Measurements from ENCODE around the gene PACSIN2. TPM values are rescaled to one million over a fixed set of nuclear protein-coding genes. Genes with fewer than 3 reads are reported as not detected.

PACSIN2 gene
- total and polyA plus RNA-seq, 10 of the 15 experiments (the other 5 are each of a cell fraction or from before 2014, with no cell fraction given): 0.93 to 78.7 (median 46.8) TPM

DNA sequence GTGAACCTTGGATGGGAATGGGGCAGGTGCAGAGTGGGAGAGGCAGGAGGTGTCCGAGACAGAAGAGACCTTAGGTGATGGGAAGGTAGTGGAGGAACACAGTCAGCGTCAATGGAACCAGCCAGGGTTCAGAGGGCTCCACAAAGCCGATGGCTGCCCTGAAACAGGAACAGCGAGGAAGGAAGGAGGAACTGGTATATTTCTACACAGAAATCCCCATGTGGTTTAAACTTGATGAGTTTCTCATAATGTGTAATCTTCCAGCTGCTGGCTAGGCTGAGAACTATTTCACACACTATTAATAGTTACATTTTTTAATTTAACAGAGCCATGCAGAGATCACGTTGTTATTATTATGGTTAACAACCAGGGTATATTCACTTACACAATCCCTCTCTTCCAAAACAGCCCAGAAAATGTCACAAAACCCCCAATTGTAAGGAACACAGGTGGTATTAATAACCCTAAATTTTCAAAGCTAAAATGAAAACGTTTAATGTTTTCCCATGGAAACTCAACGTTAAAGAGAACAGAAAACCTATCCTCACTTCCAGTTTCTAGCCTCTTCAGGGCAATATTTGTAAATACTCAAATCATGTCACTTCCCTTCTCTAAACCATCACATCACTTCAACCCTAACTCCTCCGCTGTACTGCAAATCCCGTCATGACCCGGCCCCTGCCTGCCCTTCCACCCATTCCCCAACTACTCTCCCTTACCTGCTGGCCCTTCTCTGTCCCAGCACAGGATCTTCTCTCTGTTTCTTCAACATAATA, 83.3 kb downstream of the PACSIN2 start:
- intact Hi-C loops (cut with micrococcal nuclease; ENCODE audit: unreplicated experiment): loop anchor here (2.0 to 5.0 kb wide), 3 partner anchors 35 to 81 kb away; no protein-coding TSS in a partner anchor
- Histone ChIP-seq H2AFZ (ENCODE audit: control insufficient read depth, low read depth, low read length) (no peak overlapping the region), H3K79me2 (ENCODE audit: control insufficient read depth, insufficient read depth, low read length) (peaks cover 85% of the 10 kb centered on the region)
- TF ChIP-seq SP1 (IDR thresholded peaks at IDR 0.05; ENCODE audit: low read depth, low read length) (peak; percentile 40), HSF1 (IDR thresholded peaks at IDR 0.05; ENCODE audit: low read depth, low read length) (no peak), POLR2AphosphoS5 (IDR thresholded peaks at IDR 0.05; ENCODE audit: low read length) (peak; percentile 84), ZNF622 (IDR thresholded peaks at IDR 0.05) (no peak), CBX3 (IDR thresholded peaks at IDR 0.05; ENCODE audit: borderline replicate concordance, low read depth) (no peak), RELA (IDR thresholded peaks at IDR 0.05; ENCODE audit: borderline replicate concordance, partially characterized antibody) (no peak), RAD21 (IDR thresholded peaks at IDR 0.05; ENCODE audit: insufficient read depth, low read depth, low read length) (no peak), RBBP5 (conservative IDR thresholded peaks at IDR 0.05) (no peak), SKIL (IDR thresholded peaks at IDR 0.05; ENCODE audit: low read depth, poor library complexity, severe bottlenecking) (peak; percentile 70), MYC (IDR thresholded peaks at IDR 0.05; ENCODE audit: insufficient read depth, insufficient read length, insufficient replicate concordance, low read length, severe bottlenecking) (no peak)
- TF ChIP-seq, protein P1, sequence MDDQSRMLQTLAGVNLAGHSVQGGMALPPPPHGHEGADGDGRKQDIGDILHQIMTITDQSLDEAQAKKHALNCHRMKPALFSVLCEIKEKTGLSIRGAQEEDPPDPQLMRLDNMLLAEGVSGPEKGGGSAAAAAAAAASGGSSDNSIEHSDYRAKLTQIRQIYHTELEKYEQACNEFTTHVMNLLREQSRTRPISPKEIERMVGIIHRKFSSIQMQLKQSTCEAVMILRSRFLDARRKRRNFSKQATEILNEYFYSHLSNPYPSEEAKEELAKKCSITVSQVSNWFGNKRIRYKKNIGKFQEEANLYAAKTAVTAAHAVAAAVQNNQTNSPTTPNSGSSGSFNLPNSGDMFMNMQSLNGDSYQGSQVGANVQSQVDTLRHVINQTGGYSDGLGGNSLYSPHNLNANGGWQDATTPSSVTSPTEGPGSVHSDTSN (IDR thresholded peaks at IDR 0.05; ENCODE audit: insufficient replicate concordance, low read depth, low read length): no peak
- TF ChIP-seq, protein P2, sequence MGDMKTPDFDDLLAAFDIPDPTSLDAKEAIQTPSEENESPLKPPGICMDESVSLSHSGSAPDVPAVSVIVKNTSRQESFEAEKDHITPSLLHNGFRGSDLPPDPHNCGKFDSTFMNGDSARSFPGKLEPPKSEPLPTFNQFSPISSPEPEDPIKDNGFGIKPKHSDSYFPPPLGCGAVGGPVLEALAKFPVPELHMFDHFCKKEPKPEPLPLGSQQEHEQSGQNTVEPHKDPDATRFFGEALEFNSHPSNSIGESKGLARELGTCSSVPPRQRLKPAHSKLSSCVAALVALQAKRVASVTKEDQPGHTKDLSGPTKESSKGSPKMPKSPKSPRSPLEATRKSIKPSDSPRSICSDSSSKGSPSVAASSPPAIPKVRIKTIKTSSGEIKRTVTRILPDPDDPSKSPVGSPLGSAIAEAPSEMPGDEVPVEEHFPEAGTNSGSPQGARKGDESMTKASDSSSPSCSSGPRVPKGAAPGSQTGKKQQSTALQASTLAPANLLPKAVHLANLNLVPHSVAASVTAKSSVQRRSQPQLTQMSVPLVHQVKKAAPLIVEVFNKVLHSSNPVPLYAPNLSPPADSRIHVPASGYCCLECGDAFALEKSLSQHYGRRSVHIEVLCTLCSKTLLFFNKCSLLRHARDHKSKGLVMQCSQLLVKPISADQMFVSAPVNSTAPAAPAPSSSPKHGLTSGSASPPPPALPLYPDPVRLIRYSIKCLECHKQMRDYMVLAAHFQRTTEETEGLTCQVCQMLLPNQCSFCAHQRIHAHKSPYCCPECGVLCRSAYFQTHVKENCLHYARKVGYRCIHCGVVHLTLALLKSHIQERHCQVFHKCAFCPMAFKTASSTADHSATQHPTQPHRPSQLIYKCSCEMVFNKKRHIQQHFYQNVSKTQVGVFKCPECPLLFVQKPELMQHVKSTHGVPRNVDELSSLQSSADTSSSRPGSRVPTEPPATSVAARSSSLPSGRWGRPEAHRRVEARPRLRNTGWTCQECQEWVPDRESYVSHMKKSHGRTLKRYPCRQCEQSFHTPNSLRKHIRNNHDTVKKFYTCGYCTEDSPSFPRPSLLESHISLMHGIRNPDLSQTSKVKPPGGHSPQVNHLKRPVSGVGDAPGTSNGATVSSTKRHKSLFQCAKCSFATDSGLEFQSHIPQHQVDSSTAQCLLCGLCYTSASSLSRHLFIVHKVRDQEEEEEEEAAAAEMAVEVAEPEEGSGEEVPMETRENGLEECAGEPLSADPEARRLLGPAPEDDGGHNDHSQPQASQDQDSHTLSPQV (IDR thresholded peaks at IDR 0.05): no peak

More for the DNA sequence above, 83.3 kb downstream of the PACSIN2 start:
- Histone ChIP-seq H3K27ac (ENCODE audit: control insufficient read depth, insufficient read depth) (peak overlapping the region; percentile 99), H3K4me1 (ENCODE audit: control insufficient read depth, insufficient read depth, low read length) (peaks cover 82% of the 10 kb centered on the region), H3K36me3 (ENCODE audit: control insufficient read depth in 2 of 2, insufficient read depth in 2 of 2, low read length in 1 of 2) (no peaks in the 10 kb centered on the region), H3K27me3 (replicated peaks in 1 of 2; ENCODE audit: control insufficient read depth in 2 of 2, insufficient read depth in 2 of 2, low read length in 1 of 2) (no peaks in the 10 kb centered on the region), H4K20me1 (ENCODE audit: control insufficient read depth, insufficient read depth) (no peaks in the 10 kb centered on the region), H3K9me3 (replicated peaks; ENCODE audit: control insufficient read depth, insufficient read depth, low read length) (no peaks in the 10 kb centered on the region; the same call in 2 of the 3 replicates), H3K9ac (ENCODE audit: control insufficient read depth, insufficient read depth, low read length) (peak overlapping the region; percentile 91), H3K4me3 (peak overlapping the region; percentile 74), H3K4me2 (ENCODE audit: control insufficient read depth, insufficient read depth) (peak overlapping the region; percentile 98)
- POLR2A ChIA-PET: interaction anchor here (0.5 to 3.9 kb wide), 11 partner anchors 9 to 155 kb away, joined by 3 to 15 read pairs (median 4); no protein-coding TSS in a partner anchor
- CTCF ChIA-PET: interaction anchor here (0.6 to 3.0 kb wide), 8 partner anchors 11 to 167 kb away, joined by 3 to 15 read pairs (median 6); no protein-coding TSS in a partner anchor
- SMC1A ChIA-PET (ENCODE audit: uncharacterized antibody, unreplicated experiment): interaction anchor here (0.6 to 4.8 kb wide), 15 partner anchors 10 to 102 kb away, joined by 3 to 35 read pairs (median 5); partner anchors contain the start of gene PACSIN2
- no TSS peak for BruUV-seq (replicated peaks)
- ATAC-seq (peak; percentile 69), DNase-seq (ENCODE audit: low read depth, low spot score) (peak; percentile 79), FAIRE-seq (peak; percentile 31)
- 0% methylated on average over 10 of the region's 10 CpGs for WGBS (ENCODE audit: insufficient coverage, insufficient replicate concordance, low lambda C conversion rate, missing lambda C conversion rate)
- in situ Hi-C loops (cut with MboI): no loop called here
- RAD21 ChIA-PET (ENCODE audit: unreplicated experiment): interaction anchor here (0.6 to 2.6 kb wide), 17 partner anchors 9 to 102 kb away, joined by 3 to 15 read pairs (median 4); partner anchors contain the start of gene ARFGAP3

Data from GM12878 (cell line).